Measurements from ENCODE around the gene PPAT.

- TF ChIP-seq JUND (IDR thresholded peaks at IDR 0.05) (no peak), CTCF (IDR thresholded peaks at IDR 0.05; ENCODE audit: low read depth, low read length, missing input control) (no peak), MAX (IDR thresholded peaks at IDR 0.05) (no peak)
Measured at GRCh38 chr4:56427179-56427578, 8.2 kb downstream of the PPAT start.
